GM21529 (cell line): ENCODE data around the gene OFD1.

Experiments used
- ATAC-seq: cut with Tn5 transposase; IDR thresholded peaks from one replicate; pipeline ENCODE4 v1.9.1; 2021; ENCODE audit not compliant: unreplicated experiment

OFD1 gene

GRCh38 chrX:13734278-13735172 is at the start of gene OFD1, which contains the start of gene TRAPPC2:
TSS of gene OFD1 (plus strand) at chrX:13734748. CDS start at chrX:13735072, 324 bp downstream.
TSS of gene TRAPPC2 (minus strand) at chrX:13734620. CDS start at chrX:13719963, 14,657 bp downstream.
- ATAC-seq: peak; percentile 94

GRCh38 chrX:13685126-13685763 is 49.3 kb upstream of the OFD1 start:
- peak; percentile 20 for ATAC-seq

GRCh38 chrX:13687203-13687602 is 47.3 kb upstream of the OFD1 start:
- no peak for ATAC-seq

- ATAC-seq: no peak
Observed at GRCh38 chrX:13688384-13688957, 46.1 kb upstream of the OFD1 start.

GRCh38 chrX:13688958-13689740 is 45.4 kb upstream of the OFD1 start, which contains the start of gene RAB9A:
TSS of gene RAB9A (plus strand) at chrX:13689128. CDS start at chrX:13708747, 19,619 bp downstream.
- ATAC-seq: peak; percentile 78

- ATAC-seq: no peak
Observed at GRCh38 chrX:13689741-13690211, 44.8 kb upstream of the OFD1 start.

GRCh38 chrX:13690836-13691235 is 43.7 kb upstream of the OFD1 start:
- no peak for ATAC-seq

- no peak for ATAC-seq
Observed at GRCh38 chrX:13691841-13692371, 42.6 kb upstream of the OFD1 start.

- ATAC-seq: no peak
Observed at GRCh38 chrX:13692771-13693231, 41.7 kb upstream of the OFD1 start.

GRCh38 chrX:13693341-13693961 is 41.1 kb upstream of the OFD1 start:
- no peak for ATAC-seq

GRCh38 chrX:13694359-13694758 is 40.2 kb upstream of the OFD1 start:
- no peak for ATAC-seq

GRCh38 chrX:13694983-13695382 is 39.6 kb upstream of the OFD1 start:
- no peak for ATAC-seq

GRCh38 chrX:13695601-13696115 is 38.9 kb upstream of the OFD1 start:
- ATAC-seq: no peak

- ATAC-seq: peak; percentile 46
Observed at GRCh38 chrX:13697455-13697854, 37.1 kb upstream of the OFD1 start.

GRCh38 chrX:13697976-13698375 is 36.6 kb upstream of the OFD1 start:
- no peak for ATAC-seq

GRCh38 chrX:13698432-13698831 is 36.1 kb upstream of the OFD1 start:
- no peak for ATAC-seq

GRCh38 chrX:13699183-13699826 is 35.2 kb upstream of the OFD1 start:
- peak; percentile 49 for ATAC-seq

GRCh38 chrX:13700380-13700779 is 34.2 kb upstream of the OFD1 start:
- ATAC-seq: no peak

GRCh38 chrX:13702111-13702789 is 32.3 kb upstream of the OFD1 start:
- ATAC-seq: no peak
